Ascending aorta (tissue), 2 donors: ENCODE data around the gene NFASC. TPM values are rescaled to one million over a fixed set of nuclear protein-coding genes. Genes with fewer than 3 reads are reported as not detected.

ENCODE experiments used
- DNase-seq, 2 donors: peaks; one replicate each; pipeline ENCODE4 v3.0.0-alpha.2; 2019; ENCODE audit warnings: low spot score in 2 of 2
- H3K27ac ChIP-seq, 2 donors: fragments of 200-600 bp; sonication (generic); one replicate each; pipeline ENCODE4 v1.5.1; 2016 to 2017; ENCODE audit warnings: mild to moderate bottlenecking in 1 of 2
- H3K27me3 ChIP-seq: fragments of 200-600 bp; sonication (generic); one replicate; pipeline ENCODE4 v1.5.1; 2017
- H3K36me3 ChIP-seq, 2 donors: fragments of 200-600 bp; sonication (generic); one replicate each; pipeline ENCODE4 v1.5.1; 2016
- H3K4me1 ChIP-seq, 2 donors: fragments of 200-600 bp; sonication (generic); one replicate each; pipeline ENCODE4 v1.5.1; 2016 to 2017; ENCODE audit warnings: mild to moderate bottlenecking in 1 of 2
- H3K4me3 ChIP-seq, 2 donors: fragments of 200-600 bp; sonication (generic); one replicate each; pipeline ENCODE4 v1.5.1; 2016 to 2017; ENCODE audit warnings: mild to moderate bottlenecking in 1 of 2
- H3K9me3 ChIP-seq, 2 donors: fragments of 200-600 bp; sonication (generic); one replicate each; pipeline ENCODE4 v1.5.1; 2016
- intact Hi-C: fragments of 100-400 bp; cut with DNase I; formaldehyde crosslinking; loops from one replicate; pipeline ENCODE4 v1.15.1; 2023
- total RNA-seq: library from RNA; depleted of rRNA; stranded (reverse); fragments of >200 nt; gene quantifications from one replicate; pipeline ENCODE4 v1.1.0, GENCODE V29; 2016
- TF ChIP-seq, protein P1 (sequence below), 3 experiments: fragments of 200-600 bp in 2 of 3; fragments of 450-650 bp in 1 of 3; sonication (generic) in 2 of 3; IDR thresholded peaks; one replicate each; pipeline ENCODE4 v1.5.1; 2016 to 2019; ENCODE audit warnings: antibody characterized with exemption in 3 of 3, mild to moderate bottlenecking in 1 of 3, moderate library complexity in 1 of 3

The NFASC gene
- total RNA-seq, 1 donor from 2014 or later, result 44.0 TPM

DNA sequence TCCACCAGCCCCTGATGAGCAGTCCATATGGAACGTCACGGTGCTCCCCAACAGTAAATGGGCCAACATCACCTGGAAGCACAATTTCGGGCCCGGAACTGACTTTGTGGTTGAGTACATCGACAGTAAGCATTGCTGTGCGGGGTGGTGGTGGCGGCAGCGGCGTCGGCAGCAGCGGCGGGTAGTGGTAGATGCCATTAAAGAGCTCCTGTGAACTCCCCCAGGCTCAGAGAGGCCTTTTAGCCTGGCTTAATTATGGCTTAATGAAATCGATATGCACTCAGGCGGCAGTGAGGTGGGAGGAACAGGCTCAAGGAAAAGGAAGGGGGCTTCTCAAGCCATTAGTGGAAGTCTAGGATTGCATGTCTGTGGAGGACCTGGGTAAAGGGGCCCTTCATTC is 130.5 kb downstream of the NFASC start:
- Histone ChIP-seq H3K4me3 (no peak overlapping the region), H3K27me3 (no peaks in the 10 kb centered on the region), H3K36me3 (no peaks in the 10 kb centered on the region), H3K4me1 (no peaks in the 10 kb centered on the region), H3K9me3 (no peaks in the 10 kb centered on the region), H3K27ac (no peak overlapping the region)
- intact Hi-C loops, result no loop called here
- TF ChIP-seq, protein P1, sequence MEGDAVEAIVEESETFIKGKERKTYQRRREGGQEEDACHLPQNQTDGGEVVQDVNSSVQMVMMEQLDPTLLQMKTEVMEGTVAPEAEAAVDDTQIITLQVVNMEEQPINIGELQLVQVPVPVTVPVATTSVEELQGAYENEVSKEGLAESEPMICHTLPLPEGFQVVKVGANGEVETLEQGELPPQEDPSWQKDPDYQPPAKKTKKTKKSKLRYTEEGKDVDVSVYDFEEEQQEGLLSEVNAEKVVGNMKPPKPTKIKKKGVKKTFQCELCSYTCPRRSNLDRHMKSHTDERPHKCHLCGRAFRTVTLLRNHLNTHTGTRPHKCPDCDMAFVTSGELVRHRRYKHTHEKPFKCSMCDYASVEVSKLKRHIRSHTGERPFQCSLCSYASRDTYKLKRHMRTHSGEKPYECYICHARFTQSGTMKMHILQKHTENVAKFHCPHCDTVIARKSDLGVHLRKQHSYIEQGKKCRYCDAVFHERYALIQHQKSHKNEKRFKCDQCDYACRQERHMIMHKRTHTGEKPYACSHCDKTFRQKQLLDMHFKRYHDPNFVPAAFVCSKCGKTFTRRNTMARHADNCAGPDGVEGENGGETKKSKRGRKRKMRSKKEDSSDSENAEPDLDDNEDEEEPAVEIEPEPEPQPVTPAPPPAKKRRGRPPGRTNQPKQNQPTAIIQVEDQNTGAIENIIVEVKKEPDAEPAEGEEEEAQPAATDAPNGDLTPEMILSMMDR (IDR thresholded peaks at IDR 0.05), result no peak
- no peak for DNase-seq

DNA sequence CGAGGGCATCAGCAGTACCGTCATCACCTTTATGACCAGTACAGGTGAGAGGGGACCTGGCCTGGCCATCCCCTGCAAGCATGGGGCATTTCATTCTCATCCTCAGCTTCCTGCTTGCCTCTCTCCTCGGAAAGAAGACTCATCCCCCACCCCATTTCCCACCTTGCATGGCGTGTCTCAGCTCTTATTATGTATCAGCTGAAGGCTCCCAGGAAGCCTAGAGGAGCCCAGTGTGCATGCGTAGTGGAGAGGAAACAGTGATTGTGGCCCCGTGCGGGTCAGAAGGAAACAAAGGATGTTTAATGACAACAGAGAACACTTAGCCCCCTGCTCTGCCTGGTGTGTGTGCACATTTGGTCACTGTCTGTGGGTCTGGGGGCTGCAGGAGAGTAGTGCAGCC is 132.0 kb downstream of the NFASC start:
- intact Hi-C loops, result no loop called here

DNA sequence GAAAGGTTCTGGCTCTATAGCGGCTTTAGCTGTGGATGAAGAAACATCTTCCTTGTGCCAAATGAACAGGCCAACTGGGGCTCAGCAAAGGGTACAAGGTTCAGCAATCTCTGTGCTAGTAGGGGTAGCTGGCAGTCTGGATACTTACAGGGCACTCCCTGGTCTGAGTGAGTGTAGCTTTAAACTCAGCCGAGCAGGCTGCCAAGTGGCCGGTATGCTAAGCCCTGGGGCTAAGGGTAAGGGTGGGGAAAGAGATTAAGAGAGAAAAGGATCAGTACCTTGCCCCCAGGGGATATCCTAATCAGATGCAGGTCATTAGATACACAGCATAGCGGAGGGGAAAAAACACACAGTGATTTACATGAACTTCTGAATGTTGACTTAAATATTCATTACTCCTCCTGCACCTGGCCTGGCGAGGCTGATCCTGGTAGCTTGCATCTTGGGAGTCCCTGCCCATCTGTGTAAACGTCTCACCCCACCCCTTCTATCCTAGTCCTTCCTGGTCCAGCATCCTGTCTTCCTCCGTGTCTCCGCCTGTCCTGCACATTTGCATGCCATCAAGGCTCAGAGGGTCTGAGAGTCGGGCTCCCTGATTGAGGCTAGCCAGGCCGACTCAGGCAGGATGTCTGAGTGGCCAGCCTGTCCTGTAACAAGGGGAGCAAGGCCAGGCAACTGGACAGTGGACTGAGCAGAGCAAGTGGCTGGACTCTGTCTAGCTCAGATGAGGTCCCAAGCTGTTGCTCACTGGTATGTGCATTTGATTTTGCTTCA is 132.9 kb downstream of the NFASC start:
- H3K27ac ChIP-seq, result no peak overlapping the region
- no peaks in the 10 kb centered on the region for H3K36me3 ChIP-seq
- no peak overlapping the region for H3K4me3 ChIP-seq
- intact Hi-C loops, result no loop called here
- H3K4me1 ChIP-seq, result no peaks in the 10 kb centered on the region
- no peak for DNase-seq
- TF ChIP-seq, protein P1 (IDR thresholded peaks at IDR 0.05), result no peak
- H3K9me3 ChIP-seq, result no peaks in the 10 kb centered on the region
- no peaks in the 10 kb centered on the region for H3K27me3 ChIP-seq

More for the DNA sequence above, 132.0 kb downstream of the NFASC start:
- TF ChIP-seq, protein P1 (IDR thresholded peaks at IDR 0.05), result no peak
- Histone ChIP-seq H3K4me3 (no peak overlapping the region), H3K9me3 (no peaks in the 10 kb centered on the region), H3K4me1 (no peaks in the 10 kb centered on the region), H3K27me3 (no peaks in the 10 kb centered on the region), H3K36me3 (no peaks in the 10 kb centered on the region), H3K27ac (no peak overlapping the region)
- DNase-seq, result no peak

DNA sequence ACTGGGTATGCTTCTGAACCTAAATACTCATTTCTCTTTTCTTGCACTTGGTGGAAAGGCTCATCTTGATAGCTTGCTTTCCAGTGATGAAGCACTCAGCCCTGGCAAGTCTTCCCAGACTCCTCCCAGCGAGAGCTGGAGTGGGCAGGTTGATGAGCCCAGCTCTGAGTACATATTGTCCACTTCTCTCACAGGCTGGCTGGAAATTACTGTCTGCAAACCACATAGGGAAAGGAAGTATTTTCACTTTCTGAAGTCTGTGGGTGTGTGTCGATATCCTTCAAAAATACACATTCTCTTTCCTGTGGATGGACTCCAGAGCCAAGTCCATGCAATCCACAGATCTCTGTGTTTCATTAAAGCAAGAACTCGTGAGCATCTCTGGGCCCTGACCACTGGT is 133.7 kb downstream of the NFASC start:
- DNase-seq, result no peak
- no peak overlapping the region for H3K27ac ChIP-seq
- TF ChIP-seq, protein P1 (IDR thresholded peaks at IDR 0.05), result no peak

DNA sequence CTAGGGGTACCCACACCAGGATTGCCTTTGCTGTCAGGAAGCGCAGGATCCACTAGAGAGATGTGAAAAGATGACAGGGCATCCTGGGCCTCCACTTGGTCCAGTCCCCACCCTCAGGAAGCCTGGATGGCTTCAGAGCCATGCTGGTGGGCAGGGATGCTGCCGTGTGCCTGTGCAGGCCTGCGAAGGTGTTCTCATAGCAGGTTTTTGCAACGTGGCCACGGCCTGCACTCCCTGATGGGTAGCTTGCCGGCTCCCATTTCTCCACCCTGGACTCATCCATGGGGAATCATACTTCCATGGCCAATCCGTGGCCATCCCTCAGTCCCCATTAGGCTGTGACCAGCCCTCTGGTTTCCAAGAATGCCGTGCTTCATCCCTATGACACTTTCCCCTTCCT is 138.2 kb downstream of the NFASC start:
- Histone ChIP-seq H3K27me3 (no peaks in the 10 kb centered on the region), H3K36me3 (no peaks in the 10 kb centered on the region), H3K4me1 (no peaks in the 10 kb centered on the region), H3K27ac (no peak overlapping the region), H3K4me3 (no peak overlapping the region), H3K9me3 (no peaks in the 10 kb centered on the region)
- TF ChIP-seq, protein P1 (IDR thresholded peaks at IDR 0.05), result no peak
- DNase-seq, result no peak
- intact Hi-C loops, result no loop called here

More for the DNA sequence above, 133.7 kb downstream of the NFASC start:
- H3K36me3 ChIP-seq, result no peaks in the 10 kb centered on the region
- no peaks in the 10 kb centered on the region for H3K4me1 ChIP-seq
- H3K9me3 ChIP-seq, result no peaks in the 10 kb centered on the region
- no peaks in the 10 kb centered on the region for H3K27me3 ChIP-seq
- intact Hi-C loops, result no loop called here
- H3K4me3 ChIP-seq, result no peak overlapping the region
